Neural progenitor cell (in vitro differentiated cells): ENCODE data around the gene MDC1.

Source experiments
- EZH2 ChIP-seq: fragments of 200-600 bp; sonication (generic); IDR thresholded peaks from 2 replicates; pipeline ENCODE4 v1.6.1; 2017; ENCODE audit warnings: antibody characterized with exemption, mild to moderate bottlenecking, moderate library complexity
- TF ChIP-seq, protein P1 (sequence below): fragments of 200-600 bp; sonication (generic); IDR thresholded peaks from 2 replicates; pipeline ENCODE4 v1.5.1; 2017; ENCODE audit warnings: antibody characterized with exemption, mild to moderate bottlenecking

DNA sequence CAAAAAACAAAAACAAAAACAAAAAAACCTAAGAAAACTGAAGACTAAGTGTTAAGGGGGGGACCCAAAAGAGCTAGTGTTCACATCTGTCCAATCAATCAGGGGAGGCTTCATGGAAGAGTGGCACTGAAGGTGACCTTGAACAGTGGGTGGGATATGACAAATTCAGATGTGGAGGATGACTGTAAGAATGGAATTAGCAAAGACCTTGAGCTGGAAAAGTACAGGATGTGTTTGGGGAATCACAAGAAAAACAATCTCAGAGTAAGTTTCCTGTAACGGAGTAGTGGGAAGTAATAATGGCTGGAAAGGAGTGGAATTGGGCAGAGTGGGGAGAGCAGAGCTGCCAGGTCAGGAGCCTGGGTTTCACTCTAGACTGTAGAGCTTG lies 30.2 kb upstream of the MDC1 start:
- TF ChIP-seq, protein P1, sequence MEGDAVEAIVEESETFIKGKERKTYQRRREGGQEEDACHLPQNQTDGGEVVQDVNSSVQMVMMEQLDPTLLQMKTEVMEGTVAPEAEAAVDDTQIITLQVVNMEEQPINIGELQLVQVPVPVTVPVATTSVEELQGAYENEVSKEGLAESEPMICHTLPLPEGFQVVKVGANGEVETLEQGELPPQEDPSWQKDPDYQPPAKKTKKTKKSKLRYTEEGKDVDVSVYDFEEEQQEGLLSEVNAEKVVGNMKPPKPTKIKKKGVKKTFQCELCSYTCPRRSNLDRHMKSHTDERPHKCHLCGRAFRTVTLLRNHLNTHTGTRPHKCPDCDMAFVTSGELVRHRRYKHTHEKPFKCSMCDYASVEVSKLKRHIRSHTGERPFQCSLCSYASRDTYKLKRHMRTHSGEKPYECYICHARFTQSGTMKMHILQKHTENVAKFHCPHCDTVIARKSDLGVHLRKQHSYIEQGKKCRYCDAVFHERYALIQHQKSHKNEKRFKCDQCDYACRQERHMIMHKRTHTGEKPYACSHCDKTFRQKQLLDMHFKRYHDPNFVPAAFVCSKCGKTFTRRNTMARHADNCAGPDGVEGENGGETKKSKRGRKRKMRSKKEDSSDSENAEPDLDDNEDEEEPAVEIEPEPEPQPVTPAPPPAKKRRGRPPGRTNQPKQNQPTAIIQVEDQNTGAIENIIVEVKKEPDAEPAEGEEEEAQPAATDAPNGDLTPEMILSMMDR, result no peak
- no peak for TF ChIP-seq EZH2
